NT2/D1 (cell line): ENCODE data around the gene C11orf54.

Source experiments
- DNase-seq: peaks from one replicate; pipeline ENCODE4 v3.0.0-alpha.2; 2011; ENCODE audit warnings: low read depth, low spot score
- H3K27me3 ChIP-seq: 2 replicates; pipeline ENCODE4 v1.6.0; 2011; ENCODE audit warnings: mild to moderate bottlenecking; ENCODE audit not compliant: insufficient read length, insufficient read depth
- H3K36me3 ChIP-seq: 2 replicates; pipeline ENCODE4 v1.6.1; 2011; ENCODE audit warnings: mild to moderate bottlenecking, low read length, mixed read lengths; ENCODE audit not compliant: insufficient read depth, insufficient read length
- H3K4me1 ChIP-seq: 2 replicates; pipeline ENCODE4 v1.5.1; 2011; ENCODE audit not compliant: insufficient read depth, insufficient read length
- H3K4me3 ChIP-seq: 2 replicates; pipeline ENCODE4 v1.5.1; 2011; ENCODE audit warnings: low read depth; ENCODE audit not compliant: insufficient read length
- H3K9ac ChIP-seq: 2 replicates; pipeline ENCODE4 v1.6.0; 2011; ENCODE audit warnings: low read depth; ENCODE audit not compliant: insufficient read length
- H3K9me3 ChIP-seq: 2 replicates; pipeline ENCODE4 v1.5.1; 2011; ENCODE audit warnings: mild to moderate bottlenecking, low read length; ENCODE audit not compliant: insufficient read depth
- SUZ12 ChIP-seq: IDR thresholded peaks from 2 replicates; pipeline ENCODE4 v1.6.1; 2011; ENCODE audit not compliant: insufficient read length, insufficient read depth; ENCODE audit errors: extremely low read depth
- YY1 ChIP-seq: IDR thresholded peaks from 2 replicates; pipeline ENCODE4 v1.6.1; 2011; ENCODE audit not compliant: insufficient read length, insufficient read depth
- ZNF274 ChIP-seq: IDR thresholded peaks from 2 replicates; pipeline ENCODE4 v1.6.1; 2011; ENCODE audit warnings: mild to moderate bottlenecking, low read depth, low read length

Gene C11orf54

DNA sequence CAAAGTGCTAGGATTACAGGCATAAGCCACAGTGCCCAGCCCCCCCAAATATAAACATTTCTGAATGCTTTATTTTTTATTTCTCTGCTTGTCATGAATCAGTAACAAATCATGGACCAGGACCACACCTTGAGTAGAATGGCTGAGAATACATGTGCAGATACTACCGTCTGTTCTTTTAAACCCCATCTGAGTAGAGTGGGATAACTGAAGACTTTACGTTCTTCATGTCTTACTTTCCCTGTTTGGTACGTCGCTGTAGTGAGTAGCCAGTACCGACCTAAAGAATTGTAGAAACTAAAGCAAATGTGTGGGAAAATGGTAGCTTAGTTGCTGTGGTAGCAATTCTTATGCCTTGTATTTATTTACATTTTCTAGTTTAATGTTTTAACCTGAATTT is 72.5 kb downstream of the C11orf54 start:
- Histone ChIP-seq H3K36me3 (peaks cover 67% of the 10 kb centered on the region), H3K9me3 (no peaks in the 10 kb centered on the region), H3K9ac (no peak overlapping the region), H3K4me3 (no peak overlapping the region), H3K4me1 (no peaks in the 10 kb centered on the region), H3K27me3 (no peaks in the 10 kb centered on the region)
- TF ChIP-seq ZNF274 (no peak), SUZ12 (no peak), YY1 (no peak)
- no peak for DNase-seq
